ENCODE results near the gene SLC30A5. TPM values are rescaled to one million over a fixed set of nuclear protein-coding genes. Genes with fewer than 3 reads are reported as not detected.
"Not testable (repeated sequence)": the region's sequence is repeated elsewhere in the genome, so short reads cannot be mapped to it uniquely, and the experiment has no call there.

SLC30A5 gene
- total and polyA plus RNA-seq, 2 donors (not counting 1 experiment from before 2014, with no cell fraction given) = 12.5 to 35.8 TPM

DNA sequence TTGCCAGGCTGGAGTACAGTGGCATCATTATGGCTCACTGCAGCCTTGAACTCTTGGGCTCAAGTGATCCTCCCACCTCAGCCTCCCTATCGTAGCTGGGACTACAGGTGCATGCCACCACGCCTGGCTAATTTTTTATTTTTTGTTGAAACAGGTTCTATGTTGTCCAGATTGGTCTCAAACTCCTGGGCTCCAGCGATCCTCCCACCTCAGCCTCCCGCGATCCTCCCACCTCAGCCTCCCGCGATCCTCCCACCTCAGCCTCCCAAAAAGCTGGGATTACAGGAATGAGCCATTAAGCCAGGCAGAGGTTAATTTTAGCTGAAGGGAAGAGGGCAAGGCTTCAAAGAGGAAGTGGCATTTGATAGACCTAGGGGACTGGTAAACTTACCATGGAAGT is 40.3 kb downstream of the SLC30A5 start:
- Mint-ChIP-seq H3K9me3 (ENCODE audit: insufficient read depth) (peaks cover 3% of the 10 kb centered on the region), H3K4me1 (peaks cover 29% of the 10 kb centered on the region), H3K27ac (no peak overlapping the region), H3K4me3 (no peak overlapping the region), H3K27me3 (no peaks in the 10 kb centered on the region)
- H3K27ac ChIP-seq (ENCODE audit: low read length in 2 of 2) = no peak overlapping the region
- H3K36me3 ChIP-seq (replicated peaks in 1 of 2; ENCODE audit: control extremely low read depth in 1 of 2, control insufficient read depth in 1 of 2, extremely low read depth in 1 of 2, insufficient read depth in 2 of 2, low read length in 1 of 2) = peaks cover 0 to 9% of the 10 kb centered on the region in 2 experiments
- no peaks in the 10 kb centered on the region for H4K20me1 ChIP-seq (ENCODE audit: control insufficient read depth, insufficient read depth, low read length, poor library complexity, severe bottlenecking)
- H3K27me3 ChIP-seq (replicated peaks in 1 of 4; ENCODE audit: control extremely low read depth in 1 of 4, control insufficient read depth in 3 of 4, insufficient read depth in 4 of 4, low read length in 3 of 4) = no peaks in the 10 kb centered on the region
- WGBS (ENCODE audit: insufficient coverage) = no CpG with 5 or more reads among the region's 7 CpGs
- intact Hi-C loops (cut with micrococcal nuclease) = no loop called here
- H3K4me1 ChIP-seq (ENCODE audit: control insufficient read depth in 2 of 2, insufficient read depth in 2 of 2, low read length in 2 of 2) = peaks cover 5 to 18% of the 10 kb centered on the region in 2 donors
- no peaks in the 10 kb centered on the region for H3K79me2 ChIP-seq (ENCODE audit: control insufficient read depth, insufficient read depth, low read length)
- DNase-seq = no peak
- TF ChIP-seq, protein P1, sequence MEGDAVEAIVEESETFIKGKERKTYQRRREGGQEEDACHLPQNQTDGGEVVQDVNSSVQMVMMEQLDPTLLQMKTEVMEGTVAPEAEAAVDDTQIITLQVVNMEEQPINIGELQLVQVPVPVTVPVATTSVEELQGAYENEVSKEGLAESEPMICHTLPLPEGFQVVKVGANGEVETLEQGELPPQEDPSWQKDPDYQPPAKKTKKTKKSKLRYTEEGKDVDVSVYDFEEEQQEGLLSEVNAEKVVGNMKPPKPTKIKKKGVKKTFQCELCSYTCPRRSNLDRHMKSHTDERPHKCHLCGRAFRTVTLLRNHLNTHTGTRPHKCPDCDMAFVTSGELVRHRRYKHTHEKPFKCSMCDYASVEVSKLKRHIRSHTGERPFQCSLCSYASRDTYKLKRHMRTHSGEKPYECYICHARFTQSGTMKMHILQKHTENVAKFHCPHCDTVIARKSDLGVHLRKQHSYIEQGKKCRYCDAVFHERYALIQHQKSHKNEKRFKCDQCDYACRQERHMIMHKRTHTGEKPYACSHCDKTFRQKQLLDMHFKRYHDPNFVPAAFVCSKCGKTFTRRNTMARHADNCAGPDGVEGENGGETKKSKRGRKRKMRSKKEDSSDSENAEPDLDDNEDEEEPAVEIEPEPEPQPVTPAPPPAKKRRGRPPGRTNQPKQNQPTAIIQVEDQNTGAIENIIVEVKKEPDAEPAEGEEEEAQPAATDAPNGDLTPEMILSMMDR (IDR thresholded peaks at IDR 0.05) = no peak
- no peak for TF ChIP-seq EZH2 (IDR thresholded peaks at IDR 0.05; ENCODE audit: borderline replicate concordance, insufficient read depth, low read depth, low read length, poor library complexity, severe bottlenecking)
- H3K9ac ChIP-seq (ENCODE audit: low read length) = no peak overlapping the region
- peaks cover 0 to 6% (median 0%) of the 10 kb centered on the region in 3 donors for H3K9me3 ChIP-seq (ENCODE audit: control extremely low read depth in 1 of 3, control insufficient read depth in 2 of 3, insufficient read depth in 1 of 3, low read length in 2 of 3)
- CTCF ChIA-PET = no interaction called here
- POLR2A ChIA-PET = no interaction called here
- no peak overlapping the region for H3K4me2 ChIP-seq (replicated peaks; ENCODE audit: low read depth, low read length, poor library complexity, severe bottlenecking)
- no peak for ATAC-seq (ENCODE audit: low read depth)
- H3K4me3 ChIP-seq (ENCODE audit: control extremely low read depth in 1 of 5, extremely low read depth in 1 of 5, insufficient read depth in 1 of 5, low read depth in 2 of 5, low read length in 4 of 5) = no peak overlapping the region
- H2AFZ ChIP-seq (ENCODE audit: insufficient read depth, low read depth, low read length, poor library complexity, severe bottlenecking) = no peak overlapping the region

DNA sequence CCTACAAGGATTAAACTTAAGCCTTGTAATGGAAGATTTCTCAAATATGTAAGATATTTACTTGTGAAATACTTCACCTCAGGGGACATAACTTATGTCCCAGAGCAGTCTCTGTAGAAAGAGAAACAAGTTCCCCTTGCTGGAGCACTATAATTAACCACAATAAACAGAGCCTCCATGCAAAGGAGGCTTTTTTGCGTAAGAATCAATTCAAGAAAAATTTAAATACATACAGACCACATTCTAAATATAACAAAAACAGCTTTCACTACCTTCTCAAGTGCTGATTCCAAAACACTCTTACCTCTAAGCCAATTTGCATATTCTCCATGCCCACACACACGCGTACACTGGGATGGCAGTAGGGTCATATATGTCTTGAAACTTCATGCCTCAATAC is 42.5 kb downstream of the SLC30A5 start:
- Histone ChIP-seq H3K27ac (ENCODE audit: low read length in 2 of 2) (peak overlapping the region; percentile 41 to 45), H3K4me1 (ENCODE audit: control insufficient read depth in 2 of 2, insufficient read depth in 2 of 2, low read length in 2 of 2) (peaks cover 5 to 18% of the 10 kb centered on the region in 2 donors), H4K20me1 (ENCODE audit: control insufficient read depth, insufficient read depth, low read length, poor library complexity, severe bottlenecking) (no peaks in the 10 kb centered on the region), H3K9me3 (ENCODE audit: control extremely low read depth in 1 of 3, control insufficient read depth in 2 of 3, insufficient read depth in 1 of 3, low read length in 2 of 3) (peaks cover 0 to 8% (median 2%) of the 10 kb centered on the region in 3 donors), H2AFZ (ENCODE audit: insufficient read depth, low read depth, low read length, poor library complexity, severe bottlenecking) (peak overlapping the region; percentile 56), H3K4me2 (replicated peaks; ENCODE audit: low read depth, low read length, poor library complexity, severe bottlenecking) (peak overlapping the region; percentile 9), H3K9ac (ENCODE audit: low read length) (peak overlapping the region; percentile 1), H3K79me2 (ENCODE audit: control insufficient read depth, insufficient read depth, low read length) (no peaks in the 10 kb centered on the region), H3K4me3 (ENCODE audit: control extremely low read depth in 1 of 5, extremely low read depth in 1 of 5, insufficient read depth in 1 of 5, low read depth in 2 of 5, low read length in 4 of 5) (no peak overlapping the region), H3K36me3 (replicated peaks in 1 of 2; ENCODE audit: control extremely low read depth in 1 of 2, control insufficient read depth in 1 of 2, extremely low read depth in 1 of 2, insufficient read depth in 2 of 2, low read length in 1 of 2) (no peaks in the 10 kb centered on the region), H3K27me3 (replicated peaks in 1 of 4; ENCODE audit: control extremely low read depth in 1 of 4, control insufficient read depth in 3 of 4, insufficient read depth in 4 of 4, low read length in 3 of 4) (no peaks in the 10 kb centered on the region)
- peak overlapping the region; percentile 63 for H3K4me3 Mint-ChIP-seq
- POLR2A ChIA-PET = interaction anchor here (1.3 kb wide), 1 partner anchor 30 kb away, joined by 4 read pairs; the partner anchor contains the start of gene CCNB1
- TF ChIP-seq, protein P1 (IDR thresholded peaks at IDR 0.05) = no peak
- no peak for TF ChIP-seq EZH2 (IDR thresholded peaks at IDR 0.05; ENCODE audit: borderline replicate concordance, insufficient read depth, low read depth, low read length, poor library complexity, severe bottlenecking)
- intact Hi-C loops (cut with micrococcal nuclease) = loop anchor here (1.0 to 2.0 kb wide), 3 partner anchors 31 to 98 kb away; partner anchors contain the start of genes CCNB1, CDK7 and CENPH
- peak overlapping the region; percentile 90 for H3K27ac Mint-ChIP-seq
- H3K27me3 Mint-ChIP-seq = no peaks in the 10 kb centered on the region
- WGBS (ENCODE audit: insufficient coverage) = 45% methylated on average over 3 of the region's 3 CpGs
- CTCF ChIA-PET = interaction anchor here (0.7 kb wide), 1 partner anchor 43 kb away, joined by 3 read pairs; the partner anchor contains the start of gene SLC30A5
- ATAC-seq (ENCODE audit: low read depth) (peak; percentile 87), DNase-seq (peak; percentile 64)
- H3K4me1 Mint-ChIP-seq = peaks cover 29% of the 10 kb centered on the region
- peaks cover 3% of the 10 kb centered on the region for H3K9me3 Mint-ChIP-seq (ENCODE audit: insufficient read depth)

GRCh38 chr5:69137208-69137607 is 43.4 kb downstream of the SLC30A5 start:
- ATAC-seq (ENCODE audit: low read depth); H3K27me3 Mint-ChIP-seq; H3K4me3 Mint-ChIP-seq; H3K79me2 ChIP-seq (ENCODE audit: control insufficient read depth, insufficient read depth, low read length); H3K4me2 ChIP-seq (replicated peaks; ENCODE audit: low read depth, low read length, poor library complexity, severe bottlenecking); H3K4me3 ChIP-seq (ENCODE audit: control extremely low read depth in 1 of 5, extremely low read depth in 1 of 5, insufficient read depth in 1 of 5, low read depth in 2 of 5, low read length in 4 of 5); H3K36me3 ChIP-seq (replicated peaks in 1 of 2; ENCODE audit: control extremely low read depth in 1 of 2, control insufficient read depth in 1 of 2, extremely low read depth in 1 of 2, insufficient read depth in 2 of 2, low read length in 1 of 2); H3K27ac Mint-ChIP-seq; H3K27me3 ChIP-seq (replicated peaks in 1 of 4; ENCODE audit: control extremely low read depth in 1 of 4, control insufficient read depth in 3 of 4, insufficient read depth in 4 of 4, low read length in 3 of 4); H4K20me1 ChIP-seq (ENCODE audit: control insufficient read depth, insufficient read depth, low read length, poor library complexity, severe bottlenecking); H3K9me3 Mint-ChIP-seq (ENCODE audit: insufficient read depth); H2AFZ ChIP-seq (ENCODE audit: insufficient read depth, low read depth, low read length, poor library complexity, severe bottlenecking); DNase-seq; H3K9me3 ChIP-seq (ENCODE audit: control extremely low read depth in 1 of 3, control insufficient read depth in 2 of 3, insufficient read depth in 1 of 3, low read length in 2 of 3); H3K27ac ChIP-seq (ENCODE audit: low read length in 2 of 2); CTCF ChIA-PET; H3K9ac ChIP-seq (ENCODE audit: low read length): not testable (repeated sequence)
- peaks cover 29% of the 10 kb centered on the region for H3K4me1 Mint-ChIP-seq
- intact Hi-C loops (cut with micrococcal nuclease) = loop anchor here (2.0 kb wide), 1 partner anchor 52 kb away; the partner anchor contains the start of gene CENPH
- H3K4me1 ChIP-seq (ENCODE audit: control insufficient read depth in 2 of 2, insufficient read depth in 2 of 2, low read length in 2 of 2) = peaks cover 5 to 18% of the 10 kb centered on the region in 2 donors
- POLR2A ChIA-PET = interaction anchor here (1.3 kb wide), 1 partner anchor 30 kb away, joined by 4 read pairs; the partner anchor contains the start of gene CCNB1
- 100% methylated on average over 1 of the region's 1 CpG for WGBS (ENCODE audit: insufficient coverage)
